ENCODE data around the gene ELOVL7.

Gene ELOVL7

GRCh38 chr5:60794691-60795090, 49.4 kb downstream of the ELOVL7 start:
- no peak overlapping the region for H3K4me3 ChIP-seq (ENCODE audit: low read depth, low read length)
- no peak for TF ChIP-seq CTCF (IDR thresholded peaks at IDR 0.05; ENCODE audit: low read depth, low read length)

GRCh38 chr5:60792438-60792837, 51.6 kb downstream of the ELOVL7 start:
- no peak overlapping the region for H3K4me3 ChIP-seq (ENCODE audit: low read depth, low read length)
- TF ChIP-seq CTCF (IDR thresholded peaks at IDR 0.05; ENCODE audit: low read depth, low read length), result no peak

DNA sequence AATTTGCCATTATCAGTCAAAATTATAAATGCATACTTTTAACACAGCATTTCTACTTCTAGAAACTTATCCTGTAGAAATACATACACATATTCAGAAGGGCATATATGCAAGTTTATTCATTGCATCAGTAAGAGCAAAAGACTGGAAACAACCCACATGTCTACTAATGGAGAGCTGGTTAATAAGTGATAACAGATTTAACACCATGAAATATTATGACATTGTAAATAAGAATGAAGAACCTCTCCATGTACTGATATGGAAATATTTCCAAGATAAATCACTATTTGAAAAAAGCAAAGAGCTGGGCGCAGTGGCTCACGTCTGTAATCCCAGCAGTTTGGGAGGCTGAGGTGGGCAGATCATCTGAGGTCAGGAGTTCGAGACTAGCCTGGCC, 54.5 kb downstream of the ELOVL7 start:
- no peak overlapping the region for H3K4me3 ChIP-seq (ENCODE audit: low read depth, low read length)
- no peak for TF ChIP-seq CTCF (IDR thresholded peaks at IDR 0.05; ENCODE audit: low read depth, low read length)

- no peak for TF ChIP-seq CTCF (IDR thresholded peaks at IDR 0.05; ENCODE audit: low read depth, low read length)
Measured at GRCh38 chr5:60788863-60789513, 55.1 kb downstream of the ELOVL7 start.

DNA sequence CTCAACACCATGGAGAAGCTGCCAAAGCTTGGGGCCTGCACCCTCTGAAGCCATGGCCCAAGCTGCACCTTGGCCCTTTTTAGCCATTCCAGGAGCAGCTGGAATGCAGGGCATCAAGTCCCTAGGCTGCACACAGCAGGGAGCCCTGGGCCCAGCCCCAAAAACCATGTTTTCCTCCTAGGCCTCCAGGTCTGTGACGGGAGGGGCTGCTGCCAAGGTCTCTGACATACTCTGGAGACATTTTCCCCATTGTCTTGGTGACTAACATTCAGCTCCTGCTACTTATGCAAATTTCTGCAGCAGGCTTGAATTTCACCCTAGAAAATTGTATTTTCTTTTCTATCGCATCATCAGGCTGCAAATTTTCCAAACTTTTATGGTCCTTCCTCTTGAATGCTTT, 64.6 kb downstream of the ELOVL7 start:
- TF ChIP-seq CTCF (IDR thresholded peaks at IDR 0.05; ENCODE audit: low read depth, low read length), result no peak
- no peak overlapping the region for H3K4me3 ChIP-seq (ENCODE audit: low read depth, low read length)

More at GRCh38 chr5:60788863-60789513, 55.1 kb downstream of the ELOVL7 start:
- no peak overlapping the region for H3K4me3 ChIP-seq (ENCODE audit: low read depth, low read length)

DNA sequence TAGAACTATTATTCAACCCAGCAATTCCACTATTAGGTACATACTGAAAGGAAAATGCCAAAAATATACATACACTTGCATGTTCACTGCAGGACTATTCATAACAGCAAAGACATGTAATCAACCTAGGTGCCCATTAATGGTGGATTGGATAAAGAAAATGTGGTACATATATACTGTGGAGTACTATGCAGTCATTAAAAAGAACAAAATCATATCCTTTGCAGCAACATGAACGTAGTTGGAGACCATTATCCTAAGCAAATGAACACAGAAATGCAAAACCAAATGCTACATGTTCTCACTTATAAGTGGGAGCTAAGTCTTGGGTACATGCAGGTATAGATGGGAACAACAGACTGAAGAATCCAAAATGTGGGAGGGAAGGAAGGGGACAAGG, 67.7 kb downstream of the ELOVL7 start:
- H3K4me3 ChIP-seq (ENCODE audit: low read depth, low read length), result no peak overlapping the region
- TF ChIP-seq CTCF (IDR thresholded peaks at IDR 0.05; ENCODE audit: low read depth, low read length), result no peak

DNA sequence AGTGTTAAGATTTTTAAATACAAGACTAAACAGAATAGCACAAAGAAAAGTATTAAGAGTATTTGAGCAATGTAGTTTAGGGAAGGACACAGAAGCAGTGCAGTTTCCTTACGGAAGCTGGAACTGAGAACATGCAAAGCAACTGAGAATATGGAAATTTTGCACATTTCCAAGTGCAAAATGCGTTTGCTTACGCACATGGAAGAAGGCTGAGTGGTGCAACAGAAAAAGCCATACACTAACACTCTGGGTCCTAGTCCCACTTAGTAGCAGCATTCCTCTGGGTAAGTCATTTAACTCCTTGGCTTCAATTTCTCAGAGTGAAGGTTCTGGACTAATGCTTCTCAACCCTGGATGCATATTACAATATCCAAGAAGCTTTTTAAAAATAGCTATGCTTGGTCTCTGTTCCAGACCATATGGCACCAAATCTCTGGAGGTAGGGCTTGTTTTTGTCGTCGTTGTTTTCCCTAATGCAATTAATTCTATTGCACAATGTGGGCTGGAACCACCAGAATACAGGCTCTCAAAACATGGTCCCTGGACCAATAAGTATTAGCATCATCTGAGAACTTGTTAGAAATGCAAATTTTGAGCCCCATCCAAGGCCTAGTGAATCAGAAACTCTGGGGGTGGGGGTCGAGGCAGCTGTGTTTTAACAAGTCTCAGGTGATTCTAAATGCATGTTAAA, 78.9 kb downstream of the ELOVL7 start:
- H3K4me3 ChIP-seq (ENCODE audit: low read depth, low read length), result no peak overlapping the region
- TF ChIP-seq CTCF (IDR thresholded peaks at IDR 0.05; ENCODE audit: low read depth, low read length), result no peak

Data from WI38 (cell line).